GM19099 (cell line): ENCODE results near the gene CCNL1.

Source experiments
- POLR2A ChIP-seq: IDR thresholded peaks from 3 replicates; pipeline ENCODE4 v1.6.1; 2011; ENCODE audit warnings: low read depth; ENCODE audit not compliant: insufficient read length; ENCODE audit errors: extremely low read depth

Gene CCNL1

DNA sequence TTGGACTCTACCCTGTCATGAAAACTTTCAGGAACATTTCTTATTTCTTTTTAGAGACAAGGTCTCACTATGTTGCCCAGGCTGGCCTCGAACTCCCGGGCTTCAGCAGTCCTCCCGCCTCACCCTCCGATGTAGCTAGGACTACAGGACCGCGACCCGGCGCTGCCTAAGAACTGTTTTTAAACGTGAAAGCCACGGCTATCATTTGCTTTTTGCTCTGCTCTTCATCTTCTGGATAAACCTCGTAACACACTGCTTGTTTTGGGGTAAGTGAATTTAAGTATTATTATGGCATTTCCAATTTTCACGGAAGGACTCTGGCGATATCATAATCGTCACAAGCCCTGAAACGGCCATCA, 14.3 kb upstream of the CCNL1 start:
- no peak for TF ChIP-seq POLR2A

GRCh38 chr3:157172746-157173145, 12.8 kb upstream of the CCNL1 start:
- no peak for TF ChIP-seq POLR2A

DNA sequence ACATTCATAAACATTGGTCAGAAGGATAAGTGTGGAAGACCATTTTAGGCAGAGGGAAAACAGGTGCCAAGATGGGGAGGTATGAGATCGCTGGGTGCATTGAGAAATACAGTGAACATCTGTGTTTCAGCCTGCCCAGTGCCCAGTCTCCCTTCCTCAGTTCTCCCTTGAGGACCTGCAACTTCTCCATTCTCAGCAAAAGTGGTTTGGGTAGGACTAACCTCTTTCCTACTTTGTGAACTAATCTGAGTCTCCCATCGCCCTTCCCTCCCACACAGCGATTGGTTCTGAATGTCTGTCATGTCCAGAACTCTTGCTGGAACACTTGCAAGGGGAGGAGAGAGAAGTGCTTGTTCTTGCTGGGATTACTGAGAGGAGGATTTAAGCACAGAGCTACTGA, 10.9 kb upstream of the CCNL1 start:
- TF ChIP-seq POLR2A, result no peak

DNA sequence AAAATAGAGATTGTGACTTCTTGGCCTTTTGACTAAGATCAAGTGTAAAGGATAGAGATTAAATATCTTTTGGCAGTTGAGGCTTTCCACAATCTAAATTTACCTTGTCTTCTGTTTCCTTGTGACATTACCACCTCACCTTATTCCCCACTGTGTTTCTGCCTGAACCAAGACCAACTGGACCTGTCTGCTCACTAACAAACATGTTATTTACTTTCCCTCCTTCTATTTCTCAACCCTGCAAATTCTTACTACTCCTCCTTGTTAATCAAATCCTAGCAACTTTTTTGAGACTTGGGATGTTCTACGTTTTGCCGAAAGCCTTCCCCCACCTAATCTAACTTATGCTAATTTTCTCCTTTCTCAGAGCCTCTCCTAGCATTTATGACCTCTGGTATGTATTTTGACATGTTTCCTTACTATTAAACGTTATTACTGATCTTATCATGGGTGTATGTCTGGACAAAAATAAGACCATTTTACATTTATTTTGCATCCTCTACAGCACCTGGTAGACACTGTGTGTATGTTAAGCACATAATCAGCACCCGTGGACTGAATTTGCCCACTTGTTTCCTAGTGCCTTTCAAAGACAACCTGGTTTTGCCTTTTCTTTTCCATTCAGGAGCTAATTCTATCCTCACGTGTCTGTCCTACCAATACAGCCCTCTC, 7.6 kb upstream of the CCNL1 start:
- no peak for TF ChIP-seq POLR2A

- TF ChIP-seq POLR2A, result no peak
Measured at GRCh38 chr3:157166561-157166960, 6.6 kb upstream of the CCNL1 start.

DNA sequence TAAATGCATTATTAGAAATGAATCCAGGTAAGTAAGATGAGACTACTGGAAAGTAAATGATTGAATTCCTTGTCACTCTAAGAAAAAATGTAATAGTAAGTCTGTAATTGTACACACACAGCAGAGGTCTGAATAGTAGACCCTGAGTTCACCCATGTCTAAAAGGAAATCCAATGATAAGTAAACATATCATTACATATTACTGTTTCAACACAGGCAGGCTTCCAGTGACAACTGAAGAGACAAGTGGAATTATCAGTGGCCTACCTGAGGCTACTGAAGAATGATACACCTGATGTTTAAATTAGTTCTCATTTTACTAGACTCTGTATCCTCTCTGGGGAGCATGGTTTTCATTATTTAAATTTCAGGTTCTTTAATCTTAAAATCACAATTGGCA, 6.2 kb upstream of the CCNL1 start:
- no peak for TF ChIP-seq POLR2A

DNA sequence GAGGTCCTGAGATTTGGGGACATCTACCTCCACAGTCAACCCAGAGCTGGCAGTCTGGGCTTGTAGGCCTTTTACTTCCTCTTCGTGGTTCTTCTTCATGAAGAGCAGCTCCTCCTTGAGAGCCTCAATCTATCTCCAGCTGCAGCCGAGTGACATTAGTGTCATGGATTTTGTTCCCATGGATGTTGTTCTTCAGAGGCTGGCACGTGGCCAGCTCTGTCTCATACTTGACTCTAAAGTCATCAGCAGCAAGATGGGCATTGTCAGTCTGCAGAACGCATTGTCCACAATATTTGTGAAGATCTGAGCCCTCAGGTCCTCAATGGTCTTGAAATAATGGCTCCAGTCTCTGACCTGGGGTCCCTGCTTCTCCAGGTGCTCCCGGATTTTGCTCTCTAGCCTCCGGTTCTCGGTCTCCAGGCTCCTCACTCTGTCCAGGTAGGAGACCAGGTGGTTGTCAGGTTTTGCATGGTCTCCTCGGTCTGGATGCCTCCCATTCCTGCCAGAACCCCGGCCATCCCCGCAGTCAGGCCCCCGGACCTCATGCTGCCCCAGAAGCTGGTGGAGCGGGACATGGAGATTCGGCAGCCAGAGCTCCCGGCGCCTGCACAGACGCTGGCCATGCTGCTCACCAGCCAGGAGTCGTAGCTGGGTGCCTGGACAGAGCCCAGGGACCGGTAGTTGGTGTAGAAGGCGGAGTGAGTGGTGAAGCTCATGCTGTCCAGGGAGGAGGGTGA, 3.4 kb upstream of the CCNL1 start:
- TF ChIP-seq POLR2A, result no peak

GRCh38 chr3:157160658-157161424, 894 bp upstream of the CCNL1 start:
- no peak for TF ChIP-seq POLR2A

- TF ChIP-seq POLR2A, result no peak
Measured at GRCh38 chr3:157159037-157159761, 748 bp downstream of the CCNL1 start.

DNA sequence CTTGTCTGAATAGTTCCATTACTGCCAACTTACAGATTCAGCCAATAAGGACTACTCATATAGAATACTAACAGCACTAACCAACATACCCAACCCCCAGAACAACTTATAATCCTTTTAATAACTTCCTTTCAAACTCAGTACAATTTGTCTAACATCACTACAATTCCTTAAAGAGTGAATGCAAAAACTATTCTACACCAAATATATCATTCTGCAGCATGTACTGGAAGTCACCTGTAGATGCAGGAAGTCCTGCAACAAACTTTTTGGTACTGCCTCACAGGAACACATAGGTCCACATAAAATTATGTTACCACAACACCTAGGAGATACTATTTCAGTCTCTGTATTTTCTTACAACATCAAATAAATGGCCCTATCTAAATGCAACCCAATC, 2.1 kb downstream of the CCNL1 start:
- TF ChIP-seq POLR2A, result no peak

- TF ChIP-seq POLR2A, result no peak
Measured at GRCh38 chr3:157156837-157157635, 2.9 kb downstream of the CCNL1 start.

- TF ChIP-seq POLR2A, result no peak
Measured at GRCh38 chr3:157155591-157155990, 4.4 kb downstream of the CCNL1 start.

DNA sequence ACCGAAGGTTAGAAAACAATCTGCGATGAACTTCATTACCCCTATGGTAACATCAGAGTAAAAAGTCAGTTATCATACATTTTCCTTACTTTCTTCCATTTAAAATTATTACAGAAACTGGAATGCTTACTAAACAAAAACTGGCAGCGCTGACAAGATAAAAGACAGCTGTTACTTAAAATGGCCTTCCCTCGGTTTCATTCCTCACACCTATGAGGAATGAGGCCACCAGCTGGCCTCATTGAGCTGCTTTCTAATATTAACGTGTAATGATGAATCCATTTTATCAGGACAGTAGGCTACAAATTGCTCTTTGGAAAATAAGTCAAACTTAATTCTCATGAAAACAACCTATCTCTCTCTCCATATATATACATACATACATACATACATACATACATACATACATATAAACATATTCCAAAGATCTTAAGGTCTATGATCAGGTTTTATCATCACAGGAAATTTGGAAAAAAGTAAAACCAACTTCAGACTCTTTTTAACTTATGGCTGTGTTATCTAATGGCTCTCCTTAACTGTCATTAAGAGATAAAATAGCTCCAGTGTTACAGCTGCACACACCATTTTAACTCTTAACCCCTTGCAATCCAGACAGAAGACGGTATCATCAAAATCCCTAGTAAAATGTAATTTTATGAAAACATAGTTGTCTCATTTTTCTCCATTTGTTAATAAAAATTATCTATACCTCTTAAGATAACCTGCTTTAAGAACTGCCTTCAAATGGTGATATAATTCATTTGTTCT, 5.2 kb downstream of the CCNL1 start:
- no peak for TF ChIP-seq POLR2A

DNA sequence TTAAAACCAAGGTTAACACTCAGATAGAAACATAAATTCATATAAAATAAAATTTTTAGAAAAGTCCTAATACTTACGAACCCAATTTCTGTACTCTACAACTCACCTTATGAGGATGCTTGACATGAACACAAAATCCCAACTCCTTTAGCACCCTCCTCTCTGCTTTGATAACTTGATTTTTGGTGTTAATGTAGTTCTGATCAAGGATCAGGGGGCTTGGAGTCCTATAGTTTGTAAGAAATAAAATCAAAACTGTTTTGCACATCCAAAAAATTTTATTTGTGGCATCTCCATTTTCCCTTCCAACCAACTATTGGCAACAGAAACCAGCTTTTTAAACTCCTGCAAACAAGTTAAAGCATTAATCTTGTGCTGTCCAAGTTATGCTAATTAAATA, 7.0 kb downstream of the CCNL1 start:
- TF ChIP-seq POLR2A, result no peak
